LNCaP clone FGC (cell line): ENCODE data around the gene CYBB.
A peak's percentile ranks its signal among the peaks of the same experiment; 100 is the strongest.

Experiments used
- DNase-seq: peaks from one replicate; pipeline ENCODE4 v3.0.0-alpha.2; 2011; ENCODE audit warnings: low read depth
- H3K4me3 ChIP-seq: 2 replicates; pipeline ENCODE4 v1.5.1; 2011; ENCODE audit warnings: mild to moderate bottlenecking, low read depth, low read length, control low read depth
- TF ChIP-seq, protein P1 (sequence below): IDR thresholded peaks from 2 replicates; pipeline ENCODE4 v1.5.1; 2012; ENCODE audit warnings: mild to moderate bottlenecking; ENCODE audit not compliant: control insufficient read depth, insufficient read depth; ENCODE audit errors: extremely low read depth

The CYBB gene

GRCh38 chrX:37825215-37825842, 45.5 kb downstream of the CYBB start:
- TF ChIP-seq, protein P1, sequence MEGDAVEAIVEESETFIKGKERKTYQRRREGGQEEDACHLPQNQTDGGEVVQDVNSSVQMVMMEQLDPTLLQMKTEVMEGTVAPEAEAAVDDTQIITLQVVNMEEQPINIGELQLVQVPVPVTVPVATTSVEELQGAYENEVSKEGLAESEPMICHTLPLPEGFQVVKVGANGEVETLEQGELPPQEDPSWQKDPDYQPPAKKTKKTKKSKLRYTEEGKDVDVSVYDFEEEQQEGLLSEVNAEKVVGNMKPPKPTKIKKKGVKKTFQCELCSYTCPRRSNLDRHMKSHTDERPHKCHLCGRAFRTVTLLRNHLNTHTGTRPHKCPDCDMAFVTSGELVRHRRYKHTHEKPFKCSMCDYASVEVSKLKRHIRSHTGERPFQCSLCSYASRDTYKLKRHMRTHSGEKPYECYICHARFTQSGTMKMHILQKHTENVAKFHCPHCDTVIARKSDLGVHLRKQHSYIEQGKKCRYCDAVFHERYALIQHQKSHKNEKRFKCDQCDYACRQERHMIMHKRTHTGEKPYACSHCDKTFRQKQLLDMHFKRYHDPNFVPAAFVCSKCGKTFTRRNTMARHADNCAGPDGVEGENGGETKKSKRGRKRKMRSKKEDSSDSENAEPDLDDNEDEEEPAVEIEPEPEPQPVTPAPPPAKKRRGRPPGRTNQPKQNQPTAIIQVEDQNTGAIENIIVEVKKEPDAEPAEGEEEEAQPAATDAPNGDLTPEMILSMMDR = peak; percentile 77
- H3K4me3 ChIP-seq = no peak overlapping the region
- no peak for DNase-seq

- TF ChIP-seq, protein P1 = no peak
- DNase-seq = no peak
- no peak overlapping the region for H3K4me3 ChIP-seq
Observed at GRCh38 chrX:37829721-37830120, 49.9 kb downstream of the CYBB start.

- TF ChIP-seq, protein P1 = no peak
- H3K4me3 ChIP-seq = no peak overlapping the region
- no peak for DNase-seq
Observed at GRCh38 chrX:37830371-37830770, 50.5 kb downstream of the CYBB start.

- TF ChIP-seq, protein P1 = no peak
- DNase-seq = no peak
- no peak overlapping the region for H3K4me3 ChIP-seq
Observed at GRCh38 chrX:37834937-37835336, 55.1 kb downstream of the CYBB start.

DNA sequence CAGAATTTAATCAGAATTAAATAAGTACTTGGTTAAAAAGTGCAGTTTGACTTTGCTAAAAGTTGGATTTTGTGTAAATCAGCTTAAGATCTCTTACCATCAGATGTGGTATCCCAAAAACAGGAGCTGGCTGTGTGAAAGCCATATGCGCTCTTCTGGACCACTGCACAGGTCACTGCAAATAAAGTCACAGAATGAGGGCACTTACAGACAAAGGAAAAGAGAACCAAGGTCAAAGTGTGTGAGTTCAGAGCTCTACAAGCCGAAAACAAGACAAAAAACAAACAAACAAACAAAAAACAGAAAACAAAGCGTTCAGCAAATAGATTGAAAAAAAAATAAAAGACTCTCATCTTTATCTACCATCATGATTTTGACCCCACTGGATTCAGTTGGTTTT, 61.1 kb downstream of the CYBB start:
- no peak for DNase-seq
- TF ChIP-seq, protein P1 = no peak
- no peak overlapping the region for H3K4me3 ChIP-seq

GRCh38 chrX:37844622-37845021, 64.8 kb downstream of the CYBB start:
- H3K4me3 ChIP-seq = no peak overlapping the region
- TF ChIP-seq, protein P1 = no peak
- DNase-seq = no peak

DNA sequence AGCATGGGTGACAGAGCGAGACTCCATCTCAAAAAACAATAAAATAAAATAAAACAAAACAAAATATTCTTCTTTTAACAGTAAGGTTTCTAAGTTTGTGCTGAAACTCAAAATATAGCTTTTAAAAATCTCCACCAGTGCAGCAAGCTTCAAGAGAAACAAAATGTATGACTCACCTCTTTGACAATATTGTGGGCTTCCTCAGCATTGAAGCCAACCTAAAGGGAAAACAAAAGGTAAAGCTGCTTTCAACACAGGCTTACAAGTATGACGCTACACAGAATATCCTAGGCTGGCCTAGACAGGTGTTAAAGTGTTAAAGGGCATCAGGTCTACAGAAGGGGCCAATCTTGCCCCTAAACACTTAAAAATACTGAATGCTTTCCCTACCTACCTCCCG, 66.3 kb downstream of the CYBB start:
- DNase-seq = no peak
- TF ChIP-seq, protein P1 = no peak
- H3K4me3 ChIP-seq = no peak overlapping the region
